GM19397 (cell line): Measurements from ENCODE around the gene RNF208.
"Not testable (repeated sequence)": the region's sequence is repeated elsewhere in the genome, so short reads cannot be mapped to it uniquely, and the experiment has no call there.

Experiments
- ATAC-seq: cut with Tn5 transposase; IDR thresholded peaks from one replicate; pipeline ENCODE4 v1.9.1; 2021; ENCODE audit warnings: mild to moderate bottlenecking, moderate library complexity; ENCODE audit not compliant: unreplicated experiment

The RNF208 gene

DNA sequence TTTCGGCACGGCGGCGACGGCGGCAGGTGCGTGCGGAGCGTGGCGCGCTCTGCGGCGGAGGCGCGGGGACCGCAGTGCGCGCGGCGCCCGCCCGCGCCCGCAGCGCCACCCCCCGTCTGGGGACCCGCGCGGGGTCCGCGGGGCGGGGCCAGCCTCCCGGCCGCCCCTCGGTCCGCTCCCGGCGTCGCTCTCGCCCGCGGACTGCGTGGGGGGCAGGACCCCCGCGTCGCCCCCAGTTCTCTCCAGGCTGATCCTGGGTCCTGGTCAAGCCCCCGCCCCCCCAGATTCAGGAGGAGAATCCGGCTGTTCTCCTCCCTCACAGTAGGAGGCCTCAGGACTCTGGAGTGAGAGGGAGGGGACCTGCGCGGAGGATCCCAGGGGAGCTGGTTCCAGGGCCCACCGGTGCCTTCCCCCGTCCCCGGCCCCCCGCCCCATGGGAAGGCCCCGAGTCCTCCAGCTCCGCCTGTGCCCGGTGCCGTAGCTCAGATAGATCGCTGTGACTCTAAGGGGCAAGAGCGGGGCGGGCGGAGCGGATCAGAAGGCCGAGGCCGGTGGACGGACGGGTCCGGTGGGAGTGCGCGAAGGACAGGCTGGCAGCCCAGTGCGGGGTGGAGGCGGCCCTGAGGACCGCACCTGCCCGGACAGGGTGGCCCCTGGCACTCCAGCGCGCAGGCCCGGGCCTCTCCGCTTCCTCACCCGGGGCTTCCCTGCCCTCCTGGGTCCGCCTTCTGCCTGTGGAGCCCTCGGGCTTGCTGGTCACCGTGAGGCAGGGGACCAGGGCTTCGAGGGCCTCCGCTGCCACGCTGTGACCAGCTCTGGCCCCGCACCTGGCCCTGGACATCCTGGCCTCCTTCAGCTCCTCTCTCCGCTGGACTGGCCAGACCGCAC lies at the start of gene RNF208:
RNF208 (minus strand) TSS at position 51 of the 888 bp plus-strand sequence. CDS start 1,028 bp downstream, outside the sequence.
- ATAC-seq: peak; percentile 4

GRCh38 chr9:137271696-137272076 lies 49.6 kb upstream of the RNF208 start:
- no peak for ATAC-seq

- ATAC-seq: no peak
Measured at GRCh38 chr9:137270929-137271695, 49.1 kb upstream of the RNF208 start.

DNA sequence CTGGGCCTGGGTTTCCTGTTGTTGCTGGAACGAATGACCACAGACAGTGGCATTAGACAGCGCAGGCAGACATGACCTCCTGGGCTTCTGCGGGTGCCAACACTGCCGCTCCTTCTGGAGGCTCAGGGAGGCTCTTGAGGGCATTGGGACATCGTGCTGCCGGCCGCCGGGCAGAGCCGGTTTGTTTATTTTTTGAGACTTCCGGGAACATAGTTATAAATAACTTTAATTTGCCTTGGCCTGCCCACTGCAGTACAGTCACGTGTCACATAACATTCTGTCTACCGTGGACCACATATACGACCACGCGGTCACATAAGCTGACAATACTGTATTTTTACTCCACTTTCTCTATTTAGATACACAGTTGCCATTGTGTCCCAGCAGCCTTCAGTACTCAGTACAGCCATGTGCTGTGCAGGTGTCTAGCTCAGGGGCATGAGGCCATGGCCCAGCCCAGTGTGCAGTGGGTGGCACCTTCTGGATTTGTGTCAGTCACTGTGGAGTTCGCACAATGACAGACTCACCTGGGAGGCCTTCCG lies 47.3 kb upstream of the RNF208 start:
- no peak for ATAC-seq

GRCh38 chr9:137268538-137269201 lies 46.6 kb upstream of the RNF208 start:
- ATAC-seq: no peak

- no peak for ATAC-seq
Measured at GRCh38 chr9:137267933-137268355, 45.9 kb upstream of the RNF208 start.

DNA sequence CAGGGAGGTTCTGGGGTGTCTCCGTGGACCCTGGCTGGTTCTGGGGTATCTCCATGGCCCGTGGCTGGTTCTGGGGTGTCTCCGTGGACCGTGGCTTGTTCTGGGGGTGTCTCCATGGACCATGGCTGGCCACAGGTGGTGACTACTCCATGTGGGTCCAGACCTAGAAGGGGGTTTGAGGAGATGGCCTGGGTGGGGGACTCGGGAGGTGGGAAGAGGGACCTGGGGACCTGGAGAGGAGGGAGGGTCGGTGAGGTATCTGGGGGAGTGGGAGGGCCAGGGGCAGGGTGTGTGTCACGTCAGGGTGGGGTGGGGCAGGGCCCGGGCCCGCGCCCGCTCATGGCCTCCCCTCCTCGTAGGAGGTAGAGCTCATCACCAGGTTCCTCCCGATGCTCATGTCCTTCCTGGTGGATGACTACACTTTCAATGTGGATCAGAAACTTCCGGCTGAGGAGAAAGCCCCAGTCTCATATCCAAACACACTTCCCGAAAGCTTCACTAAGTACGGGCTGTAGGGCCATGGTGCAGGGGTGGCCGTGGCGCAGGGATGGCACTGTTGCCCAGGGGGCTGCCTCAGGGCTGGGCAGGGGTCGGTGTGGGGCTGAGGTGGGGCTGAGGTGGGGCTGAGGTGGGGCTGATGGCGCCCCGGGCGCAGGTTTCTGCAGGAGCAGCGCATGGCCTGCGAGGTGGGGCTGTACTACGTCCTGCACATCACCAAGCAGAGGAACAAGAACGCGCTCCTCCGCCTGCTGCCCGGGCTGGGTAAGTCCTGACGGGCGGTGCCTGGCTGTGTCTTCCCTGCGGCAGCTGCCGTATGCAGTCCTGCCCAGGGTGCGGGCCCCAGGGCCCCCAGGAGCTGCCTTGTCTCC lies 44.8 kb upstream of the RNF208 start:
- ATAC-seq: no peak

DNA sequence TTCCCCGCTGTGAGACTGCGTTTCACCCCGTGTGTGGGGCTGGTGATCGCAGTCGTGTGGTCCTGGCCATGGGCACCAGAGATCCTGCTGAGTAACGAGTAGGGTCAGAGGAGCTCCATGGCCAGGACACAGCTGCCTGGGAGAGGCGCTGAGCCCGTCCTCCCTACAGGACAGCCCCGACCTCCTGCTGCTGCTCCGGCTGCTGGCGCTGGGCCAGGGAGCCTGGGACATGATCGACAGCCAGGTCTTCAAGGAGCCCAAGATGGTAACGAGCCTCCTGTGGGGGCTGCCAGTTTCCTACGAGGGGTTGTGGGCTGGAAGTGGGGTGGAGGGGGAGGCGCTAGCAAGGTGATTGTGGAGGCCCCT lies 44.1 kb upstream of the RNF208 start:
- ATAC-seq: no peak

DNA sequence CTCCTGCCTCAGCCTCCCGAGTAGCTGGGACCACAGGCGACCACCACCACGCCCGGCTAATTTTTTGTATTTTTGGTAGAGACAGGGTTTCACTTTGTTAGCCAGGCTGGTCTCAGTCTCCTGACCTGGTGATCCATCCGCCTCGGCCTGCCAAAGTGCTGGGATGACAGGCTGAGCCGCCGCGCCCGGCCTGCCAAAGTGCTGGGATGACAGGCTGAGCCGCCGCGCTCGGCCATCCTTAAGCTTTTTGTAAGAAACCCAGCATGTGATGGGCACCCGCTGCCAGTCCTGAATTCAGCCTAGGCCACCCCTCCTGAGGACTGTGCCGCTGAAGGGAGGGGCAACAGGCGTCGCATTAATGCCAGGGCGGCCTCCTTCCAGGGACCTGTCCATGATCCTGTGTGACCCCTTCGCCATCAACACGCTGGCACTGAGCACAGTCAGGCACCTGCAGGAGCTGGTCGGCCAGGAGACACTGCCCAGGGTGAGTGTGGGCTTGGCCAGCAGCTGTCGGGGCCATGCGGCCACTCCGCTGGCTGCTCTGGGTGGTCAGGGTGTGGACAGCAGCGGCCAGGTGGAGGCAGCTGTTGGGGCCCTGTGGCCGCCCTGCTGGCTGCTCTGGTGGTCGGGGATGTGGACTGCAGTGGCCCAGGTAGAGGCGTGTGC lies 43.6 kb upstream of the RNF208 start:
- ATAC-seq: no peak

GRCh38 chr9:137264067-137264466 lies 42.0 kb upstream of the RNF208 start:
- no peak for ATAC-seq

- no peak for ATAC-seq
Measured at GRCh38 chr9:137263506-137263905, 41.5 kb upstream of the RNF208 start.

DNA sequence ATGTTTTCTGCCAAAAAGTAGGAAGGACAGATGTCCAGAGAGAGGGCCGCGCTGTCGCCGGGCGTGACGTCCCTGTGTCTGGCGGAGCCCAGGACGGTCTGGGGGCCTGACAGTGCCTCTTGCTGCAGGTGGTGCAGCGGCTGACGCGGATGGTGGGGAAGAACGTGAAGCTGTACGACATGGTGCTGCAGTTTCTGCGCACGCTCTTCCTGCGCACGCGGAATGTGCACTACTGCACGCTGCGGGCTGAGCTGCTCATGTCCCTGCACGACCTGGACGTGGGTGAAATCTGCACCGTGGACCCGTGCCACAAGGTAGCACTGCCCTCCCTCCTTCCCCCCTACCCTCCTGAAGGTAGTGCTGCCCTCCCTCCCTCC lies 40.9 kb upstream of the RNF208 start:
- no peak for ATAC-seq

GRCh38 chr9:137262173-137262908 lies 40.3 kb upstream of the RNF208 start:
- not testable (repeated sequence) for ATAC-seq

DNA sequence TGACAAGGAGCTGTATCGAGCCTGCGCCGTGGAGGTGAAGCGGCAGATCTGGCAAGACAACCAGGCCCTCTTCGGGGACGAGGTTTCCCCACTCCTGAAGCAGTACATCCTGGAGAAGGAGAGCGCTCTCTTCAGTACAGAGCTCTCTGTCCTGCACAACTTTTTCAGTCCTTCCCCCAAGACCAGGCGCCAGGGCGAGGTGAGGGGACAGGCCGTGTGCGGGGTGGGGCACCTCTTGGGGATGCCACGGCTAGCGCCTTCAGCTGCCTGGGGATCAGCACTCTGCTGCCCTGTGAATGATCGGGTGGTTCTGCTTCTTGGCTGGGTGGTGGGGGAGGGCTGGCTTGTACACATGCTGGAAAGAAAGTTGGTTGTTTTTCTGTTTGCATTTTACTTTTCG lies 34.8 kb upstream of the RNF208 start:
- ATAC-seq: no peak

DNA sequence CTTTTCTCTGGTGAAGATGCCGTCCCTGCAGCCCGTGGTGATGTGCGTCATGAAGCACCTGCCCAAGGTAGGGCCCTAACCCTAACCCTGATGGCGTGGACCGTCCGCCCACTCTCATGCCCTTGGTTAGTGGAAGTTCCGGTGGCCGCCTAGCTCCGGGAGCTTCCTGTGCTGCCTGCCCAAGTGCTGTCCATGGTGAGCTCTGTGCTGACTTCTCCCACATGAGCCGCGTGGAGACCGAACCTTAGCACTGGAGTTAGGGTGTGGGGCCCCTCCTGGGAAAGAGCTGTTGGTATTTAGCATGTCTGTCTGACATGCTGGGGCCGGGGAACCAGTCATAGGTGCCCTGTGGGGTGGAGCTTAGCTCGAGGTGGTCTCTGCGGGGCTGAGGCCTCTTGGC lies 34.3 kb upstream of the RNF208 start:
- ATAC-seq: no peak

DNA sequence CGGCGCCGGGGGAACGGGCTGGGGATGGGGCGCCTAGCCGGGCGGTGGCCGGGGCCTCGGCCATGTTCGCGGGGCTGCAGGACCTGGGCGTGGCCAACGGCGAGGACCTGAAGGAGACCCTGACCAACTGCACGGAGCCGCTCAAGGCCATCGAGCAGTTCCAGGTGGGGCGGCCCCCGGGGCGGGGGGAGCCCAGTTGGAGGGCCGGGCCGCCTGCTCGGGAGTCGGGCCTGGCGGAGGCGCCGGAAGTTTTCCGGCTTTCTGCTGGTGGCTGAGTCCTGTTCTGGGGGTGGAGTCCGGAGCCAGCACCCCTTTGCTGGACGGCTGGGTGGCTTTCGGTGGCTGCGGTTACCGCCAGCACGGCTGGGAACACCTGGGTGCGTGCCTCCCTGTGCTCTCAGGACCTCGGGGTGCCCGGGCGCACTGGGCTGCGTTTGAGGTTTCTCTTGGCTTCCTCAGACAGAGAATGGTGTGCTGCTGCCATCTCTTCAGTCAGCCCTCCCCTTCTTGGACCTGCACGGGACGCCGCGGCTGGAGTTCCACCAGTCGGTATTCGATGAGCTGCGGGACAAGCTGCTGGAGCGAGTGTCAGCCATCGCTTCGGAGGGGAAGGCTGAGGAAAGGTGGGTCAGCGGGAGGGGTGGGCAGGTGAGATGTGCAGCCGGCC lies 33.5 kb upstream of the RNF208 start:
- no peak for ATAC-seq

- peak; percentile 88 for ATAC-seq
Measured at GRCh38 chr9:137254624-137255447, 32.8 kb upstream of the RNF208 start, which contains the start of gene NELFB. Gene NELFB (plus strand): TSS chr9:137255327.
